Upper lobe of right lung (tissue), 1 donor: ENCODE data around the gene PIK3R3. TPM values are rescaled to one million over a fixed set of nuclear protein-coding genes. Genes with fewer than 3 reads are reported as not detected.

Experiments used
- ATAC-seq: fragments of 200-7000 bp; cut with Tn5 transposase; one replicate; pipeline ENCODE4 v1.9.1; 2020; ENCODE audit warnings: mild to moderate bottlenecking, moderate library complexity
- DNase-seq: peaks from one replicate; pipeline ENCODE4 v3.0.0-alpha.2; 2020
- H3K27ac ChIP-seq: fragments of 200-600 bp; one replicate; pipeline ENCODE4 v1.8.0; 2022
- H3K27me3 ChIP-seq: fragments of 200-600 bp; one replicate; pipeline ENCODE4 v1.8.0; 2022; ENCODE audit warnings: mild to moderate bottlenecking
- H3K36me3 ChIP-seq: fragments of 200-600 bp; one replicate; pipeline ENCODE4 v1.8.0; 2022
- H3K4me1 ChIP-seq: fragments of 200-600 bp; one replicate; pipeline ENCODE4 v1.8.0; 2022
- H3K4me3 ChIP-seq: fragments of 200-600 bp; one replicate; pipeline ENCODE4 v1.8.0; 2022; ENCODE audit warnings: mild to moderate bottlenecking
- H3K9me3 ChIP-seq: fragments of 200-600 bp; one replicate; pipeline ENCODE4 v1.8.0; 2022
- CTCF ChIP-seq: fragments of 200-600 bp; IDR thresholded peaks from one replicate; pipeline ENCODE4 v1.8.0; 2022; ENCODE audit warnings: antibody characterized with exemption
- intact Hi-C: fragments of 100-400 bp; cut with DNase I; formaldehyde crosslinking; loops from one replicate; pipeline ENCODE4 v1.11.0; 2022
- total RNA-seq: library from RNA; stranded (reverse); fragmentation: NEBNext Ultra II Directional; extraction: Animal tissue kit (Norgen Biotek cat#: 25700); gene quantifications from one replicate; pipeline ENCODE4 v1.2.1, GENCODE V29; 2021
- donor health status: DM: no; HTN: yes; CAD: no; lungs with severe emphysema.

The PIK3R3 gene
- total RNA-seq, 1 donor from 2014 or later = 79.8 TPM

GRCh38 chr1:46153228-46153627 lies 20.8 kb upstream of the PIK3R3 start:
- Histone ChIP-seq H3K4me3 (no peak overlapping the region), H3K36me3 (no peaks in the 10 kb centered on the region), H3K9me3 (no peaks in the 10 kb centered on the region), H3K27me3 (no peaks in the 10 kb centered on the region), H3K27ac (no peak overlapping the region), H3K4me1 (no peaks in the 10 kb centered on the region)
- intact Hi-C loops = no loop called here
- DNase-seq (no peak), ATAC-seq (no peak)
- TF ChIP-seq CTCF = no peak

- no peaks in the 10 kb centered on the region for H3K4me1 ChIP-seq
- H3K36me3 ChIP-seq = no peaks in the 10 kb centered on the region
- H3K4me3 ChIP-seq = no peak overlapping the region
- no peak for DNase-seq
- H3K27me3 ChIP-seq = no peaks in the 10 kb centered on the region
- no peak for TF ChIP-seq CTCF
- intact Hi-C loops = no loop called here
- H3K27ac ChIP-seq = no peak overlapping the region
- no peaks in the 10 kb centered on the region for H3K9me3 ChIP-seq
- no peak for ATAC-seq
Observed at GRCh38 chr1:46152016-46152415, 19.6 kb upstream of the PIK3R3 start.

- ATAC-seq (peak; percentile 46), DNase-seq (no peak)
- no peak overlapping the region for H3K4me3 ChIP-seq
- H3K36me3 ChIP-seq = no peaks in the 10 kb centered on the region
- TF ChIP-seq CTCF = no peak
- H3K4me1 ChIP-seq = no peaks in the 10 kb centered on the region
- no peaks in the 10 kb centered on the region for H3K9me3 ChIP-seq
- H3K27ac ChIP-seq = no peak overlapping the region
- no peaks in the 10 kb centered on the region for H3K27me3 ChIP-seq
- intact Hi-C loops = no loop called here
Observed at GRCh38 chr1:46150085-46150484, 17.7 kb upstream of the PIK3R3 start.

- Histone ChIP-seq H3K36me3 (no peaks in the 10 kb centered on the region), H3K4me3 (no peak overlapping the region), H3K4me1 (no peaks in the 10 kb centered on the region), H3K9me3 (no peaks in the 10 kb centered on the region), H3K27me3 (no peaks in the 10 kb centered on the region), H3K27ac (no peak overlapping the region)
- intact Hi-C loops = no loop called here
- ATAC-seq = no peak
- no peak for DNase-seq
- TF ChIP-seq CTCF = no peak
Observed at GRCh38 chr1:46148318-46148717, 15.9 kb upstream of the PIK3R3 start.

GRCh38 chr1:46137916-46138315 lies 5.5 kb upstream of the PIK3R3 start:
- Histone ChIP-seq H3K9me3 (no peaks in the 10 kb centered on the region), H3K27me3 (no peaks in the 10 kb centered on the region), H3K4me1 (peaks cover 12% of the 10 kb centered on the region), H3K4me3 (peak overlapping the region; percentile 14), H3K27ac (peak overlapping the region; percentile 32), H3K36me3 (no peaks in the 10 kb centered on the region)
- ATAC-seq (no peak), DNase-seq (no peak)
- no peak for TF ChIP-seq CTCF
- intact Hi-C loops = no loop called here

- H3K27me3 ChIP-seq = no peaks in the 10 kb centered on the region
- intact Hi-C loops = no loop called here
- no peak for DNase-seq
- no peaks in the 10 kb centered on the region for H3K9me3 ChIP-seq
- TF ChIP-seq CTCF = no peak
- H3K4me1 ChIP-seq = peaks cover 15% of the 10 kb centered on the region
- ATAC-seq = no peak
- H3K27ac ChIP-seq = no peak overlapping the region
- no peak overlapping the region for H3K4me3 ChIP-seq
- no peaks in the 10 kb centered on the region for H3K36me3 ChIP-seq
Observed at GRCh38 chr1:46136711-46137110, 4.3 kb upstream of the PIK3R3 start.
